ENCODE data around the gene LALBA.
"Not testable (repeated sequence)": the region's sequence is repeated elsewhere in the genome, so short reads cannot be mapped to it uniquely, and the experiment has no call there.

LALBA gene

DNA sequence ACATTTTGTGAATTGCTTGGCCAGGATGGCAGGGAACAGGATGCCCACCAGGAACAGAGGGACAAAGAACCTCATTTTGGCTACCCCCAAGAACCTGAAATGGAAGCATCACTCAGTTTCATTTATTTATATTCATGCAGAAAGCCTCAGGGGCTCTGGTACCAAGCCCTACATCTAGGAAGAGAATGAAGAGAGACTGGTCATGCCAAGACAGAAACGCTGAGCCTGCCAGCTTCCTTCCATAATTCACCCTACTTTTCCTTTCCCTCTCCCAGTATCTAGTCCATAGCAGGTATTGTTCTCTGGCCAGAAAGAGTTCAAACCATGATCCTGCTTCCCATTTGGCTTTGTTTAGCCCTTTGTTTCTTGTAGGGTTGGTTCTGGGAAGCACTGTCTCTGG, at the start of gene LALBA:
Gene LALBA (minus strand): TSS at position 101 of the 400 bp plus-strand sequence. CDS start 26 bp downstream, at position 75.
- no peak for DNase-seq (ENCODE audit: low read depth)

DNA sequence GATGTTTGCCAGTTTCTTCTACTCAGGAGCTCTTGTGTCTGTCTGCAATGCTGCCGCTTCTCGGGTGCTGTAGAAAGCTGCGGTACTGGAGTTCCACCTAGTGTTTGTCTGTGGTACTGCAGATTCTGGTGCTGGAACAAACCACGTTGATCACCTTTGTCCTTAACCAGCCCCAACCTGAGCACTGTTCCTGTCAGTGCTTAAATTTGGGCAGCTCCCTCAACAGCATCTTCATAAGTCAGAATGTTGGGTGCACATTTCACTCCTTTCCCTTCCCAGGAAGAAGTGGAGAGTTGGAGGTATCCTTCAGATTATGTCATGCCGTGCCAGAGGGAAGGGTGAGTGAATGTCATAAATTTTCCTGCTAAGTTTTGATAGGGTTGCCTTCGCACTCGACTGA, 48.7 kb upstream of the LALBA start:
- DNase-seq (ENCODE audit: low read depth): peak; percentile 73

DNA sequence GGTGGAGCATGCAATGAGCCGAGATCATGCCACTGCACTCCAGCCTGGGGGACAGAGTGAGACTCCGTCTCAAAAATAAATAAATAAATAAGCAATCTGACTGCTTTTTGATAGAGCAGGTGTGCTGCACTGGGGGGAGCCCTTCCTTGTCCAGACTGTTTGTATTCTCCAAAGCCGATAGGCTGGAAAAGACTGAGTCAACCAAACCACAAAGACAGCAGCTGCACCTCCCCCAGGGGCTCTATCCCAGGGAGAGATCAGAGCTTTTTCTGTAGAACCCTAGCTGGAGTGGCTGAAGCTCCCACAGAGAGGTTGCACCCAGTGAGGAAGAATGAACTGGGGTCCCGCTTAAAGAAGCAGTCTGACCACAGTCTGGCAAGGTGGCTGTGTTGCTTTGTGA, 45.8 kb upstream of the LALBA start:
- DNase-seq (ENCODE audit: low read depth): no peak

DNA sequence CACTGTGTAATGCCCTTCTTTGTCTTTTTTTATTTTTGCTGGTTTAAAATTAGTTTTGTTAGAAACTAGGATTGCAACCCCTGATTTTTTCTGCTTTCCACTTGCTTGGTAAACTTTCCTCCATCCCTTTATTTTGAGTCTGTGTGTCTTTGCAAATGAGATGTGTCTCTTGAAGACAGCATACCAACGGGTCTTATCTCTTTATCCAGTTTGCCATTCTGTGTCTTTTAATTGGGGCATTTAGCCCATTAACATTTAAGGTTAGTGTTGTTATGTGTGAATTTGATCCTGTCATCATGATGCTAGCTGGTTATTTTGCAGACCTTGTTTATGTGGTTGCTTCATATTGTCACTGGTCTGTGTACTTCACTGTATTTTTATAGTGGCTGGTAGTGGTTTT, 43.5 kb upstream of the LALBA start:
- DNase-seq (ENCODE audit: low read depth): no peak

GRCh38 chr12:48602192-48602989, 32.5 kb upstream of the LALBA start:
- DNase-seq (ENCODE audit: low read depth): no peak

GRCh38 chr12:48601013-48601756, 31.3 kb upstream of the LALBA start:
- DNase-seq (ENCODE audit: low read depth): peak; percentile 53

- DNase-seq (ENCODE audit: low read depth): no peak
These were observed 30.7 kb upstream of the LALBA start for GRCh38 chr12:48600552-48600951.

- no peak for DNase-seq (ENCODE audit: low read depth)
These were observed 22.8 kb upstream of the LALBA start for GRCh38 chr12:48592591-48593086.

GRCh38 chr12:48586361-48586760, 16.5 kb upstream of the LALBA start:
- no peak for DNase-seq (ENCODE audit: low read depth)

- DNase-seq (ENCODE audit: low read depth): no peak
These were observed 13.9 kb upstream of the LALBA start for GRCh38 chr12:48583728-48584127.

DNA sequence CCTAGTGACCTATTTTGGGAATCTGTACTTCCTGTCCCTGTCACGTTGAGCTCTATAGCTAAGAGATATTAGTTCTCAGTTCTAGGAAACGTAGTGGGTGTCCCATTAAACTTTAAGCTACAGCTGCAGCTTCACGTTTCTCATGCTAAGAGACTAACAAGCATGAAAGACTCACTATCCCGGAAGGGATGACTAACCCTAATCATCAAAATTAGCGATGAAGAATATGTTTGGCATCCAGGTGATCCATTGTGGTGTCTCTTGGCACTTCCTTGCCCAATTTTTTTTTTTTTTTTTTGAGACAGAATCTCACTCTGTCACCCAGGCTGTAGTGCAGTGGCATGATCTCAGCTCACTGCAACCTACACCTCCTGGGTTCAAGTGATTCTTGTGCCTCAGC, 11.0 kb upstream of the LALBA start:
- DNase-seq (ENCODE audit: low read depth): no peak

DNA sequence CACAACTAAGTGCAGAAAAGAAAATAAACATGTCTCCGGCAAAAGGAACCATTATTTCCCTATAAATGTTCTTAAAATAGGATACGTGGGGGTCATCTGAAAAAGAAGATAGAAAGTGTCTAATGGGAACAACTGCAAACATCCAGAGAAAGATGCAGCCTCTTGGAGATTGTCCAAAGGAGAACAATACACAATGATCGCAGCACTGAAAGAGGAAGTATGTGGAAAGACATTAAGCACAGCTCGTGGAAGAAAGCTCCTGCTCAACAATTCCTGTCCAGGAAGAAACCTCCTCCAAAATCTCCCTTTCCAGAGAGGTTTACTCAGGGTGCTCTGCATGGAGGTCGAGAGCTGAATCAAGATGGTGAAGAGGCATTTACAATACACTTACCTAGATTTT, 2.5 kb upstream of the LALBA start:
- DNase-seq (ENCODE audit: low read depth): no peak

GRCh38 chr12:48567731-48568130, 2.1 kb downstream of the LALBA start:
- DNase-seq (ENCODE audit: low read depth): no peak

GRCh38 chr12:48557919-48558318, 11.9 kb downstream of the LALBA start:
- DNase-seq (ENCODE audit: low read depth): no peak

DNA sequence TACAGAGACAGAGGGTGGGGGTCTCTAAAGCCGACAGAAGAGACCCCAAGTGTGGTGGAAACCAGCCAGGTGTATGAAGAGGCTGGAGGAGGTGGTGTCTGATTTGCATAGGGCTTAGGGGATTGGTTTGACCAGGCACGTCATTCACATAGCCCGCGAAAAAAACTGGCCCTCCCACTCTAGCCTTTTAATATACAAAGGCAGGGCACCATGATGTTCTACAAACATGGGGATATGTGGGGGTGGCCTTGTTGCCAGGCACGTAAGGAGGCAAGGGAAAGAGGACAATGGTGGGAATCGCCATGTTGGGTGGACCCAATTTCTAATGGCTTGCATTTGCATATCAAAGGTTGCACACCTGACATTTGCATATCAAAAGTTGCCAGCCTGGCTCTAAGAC, 13.2 kb downstream of the LALBA start:
- no peak for DNase-seq (ENCODE audit: low read depth)

GRCh38 chr12:48553666-48554343, 16.0 kb downstream of the LALBA start:
- DNase-seq (ENCODE audit: low read depth): not testable (repeated sequence)

DNA sequence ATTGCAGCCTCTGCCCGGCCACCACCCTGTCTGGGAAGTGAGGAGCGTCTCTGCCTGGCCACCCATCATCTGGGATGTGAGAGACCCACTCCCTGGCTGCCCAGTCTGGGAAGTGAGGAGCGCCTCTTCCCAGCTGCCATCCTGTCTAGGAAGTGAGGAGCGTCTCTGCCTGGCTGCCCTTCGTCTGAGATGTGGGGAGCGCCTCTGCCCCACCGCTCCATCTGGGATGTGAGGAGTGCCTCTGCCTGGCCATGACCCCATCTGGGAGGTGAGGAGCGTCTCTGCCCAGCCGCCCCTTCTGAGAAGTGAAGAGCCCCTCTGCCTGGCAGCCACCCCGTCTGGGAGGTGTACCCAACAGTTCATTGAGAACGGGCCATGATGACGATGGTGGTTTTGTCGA, 18.2 kb downstream of the LALBA start:
- DNase-seq (ENCODE audit: low read depth): not testable (repeated sequence)

GRCh38 chr12:48547012-48547411, 22.8 kb downstream of the LALBA start:
- DNase-seq (ENCODE audit: low read depth): not testable (repeated sequence)

DNA sequence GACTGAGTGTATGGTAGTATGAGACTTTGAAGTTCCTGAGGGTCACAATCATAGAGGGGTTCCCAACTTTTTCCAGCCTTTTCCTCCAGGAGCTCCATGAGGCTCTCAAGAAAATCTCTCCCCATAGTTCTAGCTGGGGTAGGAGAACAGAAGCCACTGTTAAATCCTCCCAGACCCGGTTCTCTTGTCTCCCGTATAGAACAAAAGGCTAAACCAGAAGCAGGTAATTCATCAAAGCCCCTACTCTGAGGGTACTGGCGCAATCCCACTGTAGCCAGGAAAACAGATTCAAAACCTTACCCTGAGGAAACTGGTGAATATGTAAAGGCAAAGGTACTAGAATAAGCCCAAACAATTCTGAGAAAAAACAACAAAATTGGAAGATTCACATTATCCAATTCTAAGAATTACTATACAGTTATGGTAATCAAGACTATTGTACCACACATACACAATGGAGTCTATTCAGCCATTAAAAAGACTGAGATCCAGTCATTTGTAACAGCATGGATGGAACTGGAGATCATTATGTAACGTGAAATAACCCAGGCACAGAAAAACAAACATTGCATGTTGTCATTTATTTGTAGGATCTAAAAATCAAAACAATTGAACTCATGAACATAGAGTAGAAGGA, 23.9 kb downstream of the LALBA start:
- DNase-seq (ENCODE audit: low read depth): no peak

DNA sequence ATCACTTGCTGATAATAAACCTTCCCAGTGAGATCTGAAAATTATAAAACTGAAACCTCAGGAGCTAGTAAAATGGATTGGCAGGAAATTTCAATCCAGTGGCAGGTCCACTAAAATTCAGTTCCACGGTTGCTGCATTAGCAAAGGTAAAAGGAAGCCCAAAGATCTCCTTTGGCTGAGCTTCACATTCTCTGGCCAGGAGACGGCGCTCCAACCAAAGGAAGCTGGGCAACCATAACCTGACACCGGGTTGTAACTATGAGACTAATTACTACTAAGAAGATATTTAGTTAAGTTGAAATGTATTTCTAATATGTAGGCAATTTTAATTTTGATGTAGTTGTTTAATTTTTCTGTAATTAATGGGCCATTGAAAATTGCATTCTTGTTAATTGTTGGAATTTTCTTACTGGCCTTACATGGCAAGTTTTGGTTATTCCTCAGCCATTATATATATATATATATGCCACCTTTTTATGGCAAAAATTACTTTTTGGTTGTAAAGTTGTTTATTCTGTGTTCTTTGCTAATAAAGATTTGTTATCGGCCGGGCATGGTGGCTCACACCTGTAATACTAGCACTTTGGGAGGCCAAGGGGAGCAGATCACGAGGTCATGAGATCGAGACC, 27.4 kb downstream of the LALBA start:
- DNase-seq (ENCODE audit: low read depth): peak; percentile 37

GRCh38 chr12:48536602-48537001, 33.2 kb downstream of the LALBA start:
- no peak for DNase-seq (ENCODE audit: low read depth)

GRCh38 chr12:48532601-48533000, 37.2 kb downstream of the LALBA start:
- no peak for DNase-seq (ENCODE audit: low read depth)
